ENCODE data around the gene ST7. TPM values are rescaled to one million over a fixed set of nuclear protein-coding genes. Genes with fewer than 3 reads are reported as not detected.
A peak's percentile ranks its signal among the peaks of the same experiment; 100 is the strongest.

Gene ST7
- total RNA-seq, 1 experiment from 2014 or later, result 38.2 TPM

DNA sequence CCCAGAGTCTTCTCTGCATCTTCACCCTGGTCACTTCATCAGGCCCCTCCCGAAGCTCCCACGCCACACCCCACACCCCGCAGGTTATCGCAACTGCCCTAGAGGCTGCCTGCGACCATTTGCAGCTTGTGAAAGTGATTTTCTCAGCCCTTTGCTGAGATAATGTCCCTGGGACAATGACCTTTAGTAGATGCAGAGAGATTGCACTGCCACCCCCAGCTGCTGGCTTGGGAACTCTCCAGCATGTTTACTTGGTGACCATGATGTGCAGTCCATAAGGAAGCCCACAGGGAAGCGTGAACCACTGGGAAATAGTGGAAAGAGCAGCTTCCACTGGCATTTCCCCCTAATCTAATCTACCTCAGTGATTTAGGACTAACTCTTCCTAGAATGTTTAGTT, 272.2 kb downstream of the ST7 start:
- no peaks in the 10 kb centered on the region for H3K27me3 Mint-ChIP-seq (ENCODE audit: insufficient read depth, unreplicated experiment)
- no peak for TF ChIP-seq CTCF (IDR thresholded peaks at IDR 0.05; ENCODE audit: insufficient read depth in 1 of 2, low read depth in 1 of 2, low read length in 1 of 2, severe bottlenecking in 1 of 2, unreplicated experiment in 1 of 2)
- H3K27me3 ChIP-seq (replicated peaks; ENCODE audit: control insufficient read depth, insufficient read depth, low read length), result no peaks in the 10 kb centered on the region
- BruUV-seq (replicated peaks), result no TSS peak
- H3K9me3 ChIP-seq, result no peaks in the 10 kb centered on the region
- peaks cover 13% of the 10 kb centered on the region for H3K36me3 Mint-ChIP-seq (ENCODE audit: insufficient read depth, unreplicated experiment)
- no peak overlapping the region for H3K27ac Mint-ChIP-seq (ENCODE audit: unreplicated experiment)
- H3K36me3 ChIP-seq (ENCODE audit: control insufficient read depth, insufficient read depth, low read length), result 0 out of 2 replicates have a peak, but pooled peaks cover 1% of the 10 kb centered on the region
- no peaks in the 10 kb centered on the region for H3K9me3 Mint-ChIP-seq (ENCODE audit: unreplicated experiment)
- H3K4me3 Mint-ChIP-seq (ENCODE audit: unreplicated experiment), result no peak overlapping the region
- H3K4me3 ChIP-seq (ENCODE audit: low read depth, low read length), result no peak overlapping the region
- ChIA-PET POLR2A (no interaction called here), CTCF (no interaction called here)
- intact Hi-C loops (cut with micrococcal nuclease; ENCODE audit: unreplicated experiment), result no loop called here
- no peaks in the 10 kb centered on the region for H3K4me1 Mint-ChIP-seq (ENCODE audit: low read depth, unreplicated experiment)
- no peak for DNase-seq
- no peaks in the 10 kb centered on the region; the same call in 1 of the 2 replicates for H3K4me1 ChIP-seq

GRCh38 chr7:117227091-117227490, 273.8 kb downstream of the ST7 start:
- Histone ChIP-seq H3K9me3 (no peaks in the 10 kb centered on the region), H3K4me3 (ENCODE audit: low read depth, low read length) (no peak overlapping the region), H3K27me3 (replicated peaks; ENCODE audit: control insufficient read depth, insufficient read depth, low read length) (no peaks in the 10 kb centered on the region), H3K4me1 (no peaks in the 10 kb centered on the region; the same call in 1 of the 2 replicates), H3K36me3 (ENCODE audit: control insufficient read depth, insufficient read depth, low read length) (no peaks in the 10 kb centered on the region)
- no peaks in the 10 kb centered on the region for H3K4me1 Mint-ChIP-seq (ENCODE audit: low read depth, unreplicated experiment)
- no peaks in the 10 kb centered on the region for H3K9me3 Mint-ChIP-seq (ENCODE audit: unreplicated experiment)
- CTCF ChIA-PET, result no interaction called here
- intact Hi-C loops (cut with micrococcal nuclease; ENCODE audit: unreplicated experiment), result no loop called here
- BruUV-seq (replicated peaks), result no TSS peak
- TF ChIP-seq CTCF (IDR thresholded peaks at IDR 0.05; ENCODE audit: insufficient read depth in 1 of 2, low read depth in 1 of 2, low read length in 1 of 2, severe bottlenecking in 1 of 2, unreplicated experiment in 1 of 2), result no peak
- DNase-seq, result no peak
- H3K27ac Mint-ChIP-seq (ENCODE audit: unreplicated experiment), result no peak overlapping the region
- H3K36me3 Mint-ChIP-seq (ENCODE audit: insufficient read depth, unreplicated experiment), result peaks cover 10% of the 10 kb centered on the region
- POLR2A ChIA-PET, result no interaction called here
- H3K27me3 Mint-ChIP-seq (ENCODE audit: insufficient read depth, unreplicated experiment), result no peaks in the 10 kb centered on the region
- no peak overlapping the region for H3K4me3 Mint-ChIP-seq (ENCODE audit: unreplicated experiment)

DNA sequence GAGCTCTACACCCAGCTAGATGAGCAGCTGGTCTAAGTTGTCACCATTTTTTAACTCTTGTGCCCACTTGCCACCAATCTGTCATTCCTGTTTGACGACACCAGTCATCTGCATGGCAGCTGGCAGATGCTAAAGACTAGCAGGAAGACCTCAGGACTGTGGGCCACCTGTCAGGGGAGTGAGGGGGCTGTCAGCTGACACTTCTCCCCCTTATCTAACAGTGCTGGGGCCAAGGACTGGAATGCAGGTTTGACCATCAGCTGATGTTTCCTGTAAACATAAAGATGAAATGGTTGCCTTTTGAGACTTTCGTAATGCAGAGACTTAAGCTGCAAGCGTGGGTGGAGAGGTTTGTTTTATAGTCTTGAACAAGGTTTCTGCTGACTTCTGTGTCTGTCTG, 276.0 kb downstream of the ST7 start:
- no peak overlapping the region for H3K4me3 Mint-ChIP-seq (ENCODE audit: unreplicated experiment)
- BruUV-seq (replicated peaks), result no TSS peak
- no peaks in the 10 kb centered on the region for H3K9me3 Mint-ChIP-seq (ENCODE audit: unreplicated experiment)
- no peak overlapping the region for H3K4me3 ChIP-seq (ENCODE audit: low read depth, low read length)
- no peaks in the 10 kb centered on the region for H3K36me3 ChIP-seq (ENCODE audit: control insufficient read depth, insufficient read depth, low read length)
- no peaks in the 10 kb centered on the region for H3K9me3 ChIP-seq
- peak in 1 of 2 experiments; percentile 7 for DNase-seq
- no peaks in the 10 kb centered on the region for H3K4me1 Mint-ChIP-seq (ENCODE audit: low read depth, unreplicated experiment)
- ChIA-PET CTCF (no interaction called here), POLR2A (no interaction called here)
- H3K27me3 ChIP-seq (replicated peaks; ENCODE audit: control insufficient read depth, insufficient read depth, low read length), result no peaks in the 10 kb centered on the region
- no peaks in the 10 kb centered on the region; the same call in 1 of the 2 replicates for H3K4me1 ChIP-seq
- no peak overlapping the region for H3K27ac Mint-ChIP-seq (ENCODE audit: unreplicated experiment)
- no peak for TF ChIP-seq CTCF (IDR thresholded peaks at IDR 0.05; ENCODE audit: insufficient read depth in 1 of 2, low read depth in 1 of 2, low read length in 1 of 2, severe bottlenecking in 1 of 2, unreplicated experiment in 1 of 2)
- no peaks in the 10 kb centered on the region for H3K27me3 Mint-ChIP-seq (ENCODE audit: insufficient read depth, unreplicated experiment)
- intact Hi-C loops (cut with micrococcal nuclease; ENCODE audit: unreplicated experiment), result no loop called here
- peaks cover 4% of the 10 kb centered on the region for H3K36me3 Mint-ChIP-seq (ENCODE audit: insufficient read depth, unreplicated experiment)
